Keratinocyte (primary cell): ENCODE results near the gene CSN3.

Experiments
- CTCF ChIP-seq, 3 experiments: IDR thresholded peaks in 1 of 3; conservative IDR thresholded peaks in 1 of 3; optimal IDR thresholded peaks in 1 of 3; 2 replicates in 2 of 3; 3 replicates in 1 of 3; pipeline versions ENCODE3 to v1.5.1; 2011; ENCODE audit warnings: low read length in 3 of 3, mild to moderate bottlenecking in 3 of 3, moderate library complexity in 2 of 3, control low read depth in 1 of 3, inconsistent platforms in 1 of 3; ENCODE audit not compliant: insufficient read depth in 2 of 3; ENCODE audit errors: extremely low read depth in 1 of 3
- EZH2 ChIP-seq: IDR thresholded peaks from one replicate; pipeline ENCODE4 v1.6.1; 2012; ENCODE audit warnings: inconsistent platforms, mild to moderate bottlenecking, low read length, moderate library complexity

GRCh38 chr4:70239131-70239883 lies 3.1 kb upstream of the CSN3 start:
- TF ChIP-seq CTCF (optimal IDR thresholded peaks at IDR 0.05 in 1 of 3, IDR thresholded peaks at IDR 0.05 in 1 of 3, conservative IDR thresholded peaks at IDR 0.05 in 1 of 3; ENCODE audit: extremely low read depth in 1 of 3, insufficient read depth in 2 of 3, low read length in 3 of 3), result no peak
- TF ChIP-seq EZH2, result no peak
